ENCODE results near the gene GRIN2A. TPM values are rescaled to one million over a fixed set of nuclear protein-coding genes. Genes with fewer than 3 reads are reported as not detected.

GRIN2A gene
- polyA plus RNA-seq, 4 donors, result 0.13 to 0.27 (median 0.19) TPM; not detected in 1

DNA sequence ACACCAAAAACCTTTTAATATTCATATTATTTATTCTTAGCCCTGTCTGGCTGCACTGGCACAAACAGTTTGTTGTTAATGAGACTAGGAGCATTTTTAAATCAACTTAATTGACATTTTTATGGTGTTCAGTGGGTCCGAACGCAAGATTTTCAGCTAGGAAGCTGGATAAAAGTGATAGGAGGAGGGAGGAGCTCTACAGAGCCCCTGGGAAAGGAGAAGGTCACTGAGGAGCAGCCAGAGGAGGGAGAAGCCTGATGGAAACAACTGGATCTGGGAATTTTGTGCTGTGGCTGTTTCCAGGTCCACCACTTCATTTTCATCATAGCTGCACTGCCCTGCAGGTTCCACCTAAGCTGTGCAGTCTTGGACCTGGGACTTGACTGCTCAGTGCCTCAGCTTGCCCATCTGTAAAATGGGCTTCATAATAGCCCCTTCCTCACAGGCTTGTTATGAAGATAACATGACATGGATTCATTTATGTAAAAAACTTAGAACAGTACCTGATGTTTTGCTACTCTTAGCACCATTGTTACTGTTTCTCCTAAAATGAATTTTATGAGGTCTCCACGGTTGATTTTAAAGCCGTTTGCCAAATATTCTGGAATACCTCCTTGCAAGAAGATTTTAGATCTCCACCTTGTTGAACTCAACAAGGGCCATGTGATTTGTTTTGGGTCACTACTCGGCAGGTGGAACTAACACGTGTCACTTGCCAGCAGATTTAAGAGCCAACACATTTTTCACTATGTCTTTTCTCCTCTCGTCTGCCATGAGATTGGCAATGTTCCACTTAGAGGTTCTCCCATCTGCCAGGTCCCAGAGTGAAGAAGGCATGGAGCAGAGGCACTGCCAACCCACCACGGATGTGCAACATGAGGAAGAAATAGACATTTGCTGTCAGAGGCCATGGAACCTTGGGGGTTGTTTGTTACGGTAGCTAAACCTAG is 18.7 kb upstream of the GRIN2A start:
- H3K36me3 ChIP-seq (ENCODE audit: control insufficient read depth in 3 of 3, insufficient read depth in 2 of 3, low read depth in 1 of 3, low read length in 3 of 3), result no peaks in the 10 kb centered on the region
- H3K4me3 ChIP-seq (ENCODE audit: low read depth in 1 of 3, low read length in 3 of 3), result no peak overlapping the region
- no peaks in the 10 kb centered on the region for H3K4me1 ChIP-seq (ENCODE audit: control insufficient read depth in 3 of 3, insufficient read depth in 2 of 3, low read depth in 1 of 3, low read length in 2 of 3)
- H3K27me3 ChIP-seq (ENCODE audit: control insufficient read depth in 3 of 3, insufficient read depth in 3 of 3, low read length in 3 of 3), result peaks cover 0 to 3% (median 2%) of the 10 kb centered on the region in 3 donors
- DNase-seq (no peak), FAIRE-seq (no peak)
- H3K27ac ChIP-seq (ENCODE audit: low read depth in 1 of 3, low read length in 2 of 3), result no peak overlapping the region
- 62 to 73% (median 68%) methylated on average over 9 of the region's 9 CpGs for WGBS, 3 donors
- peaks cover 0 to 6% of the 10 kb centered on the region in 2 donors for H3K9me3 ChIP-seq (ENCODE audit: control insufficient read depth in 2 of 2, insufficient read depth in 1 of 2, low read depth in 1 of 2, low read length in 1 of 2)

GRCh38 chr16:10196999-10197398 is 14.8 kb upstream of the GRIN2A start:
- no peaks in the 10 kb centered on the region for H3K9me3 ChIP-seq (ENCODE audit: control insufficient read depth in 2 of 2, insufficient read depth in 1 of 2, low read depth in 1 of 2, low read length in 1 of 2)
- no peaks in the 10 kb centered on the region for H3K36me3 ChIP-seq (ENCODE audit: control insufficient read depth in 3 of 3, insufficient read depth in 2 of 3, low read depth in 1 of 3, low read length in 3 of 3)
- WGBS, 3 donors, result 64 to 81% (median 78%) methylated on average over 2 of the region's 2 CpGs
- H3K4me3 ChIP-seq (ENCODE audit: low read depth in 1 of 3, low read length in 3 of 3), result no peak overlapping the region
- FAIRE-seq (no peak), DNase-seq (no peak)
- peaks cover 0 to 6% (median 0%) of the 10 kb centered on the region in 3 donors for H3K27me3 ChIP-seq (ENCODE audit: control insufficient read depth in 3 of 3, insufficient read depth in 3 of 3, low read length in 3 of 3)
- no peaks in the 10 kb centered on the region for H3K4me1 ChIP-seq (ENCODE audit: control insufficient read depth in 3 of 3, insufficient read depth in 2 of 3, low read depth in 1 of 3, low read length in 2 of 3)
- no peak overlapping the region for H3K27ac ChIP-seq (ENCODE audit: low read depth in 1 of 3, low read length in 2 of 3)

GRCh38 chr16:10191096-10191495 is 8.9 kb upstream of the GRIN2A start:
- Histone ChIP-seq H3K36me3 (ENCODE audit: control insufficient read depth in 3 of 3, insufficient read depth in 2 of 3, low read depth in 1 of 3, low read length in 3 of 3) (no peaks in the 10 kb centered on the region), H3K9me3 (ENCODE audit: control insufficient read depth in 2 of 2, insufficient read depth in 1 of 2, low read depth in 1 of 2, low read length in 1 of 2) (no peaks in the 10 kb centered on the region), H3K4me1 (ENCODE audit: control insufficient read depth in 3 of 3, insufficient read depth in 2 of 3, low read depth in 1 of 3, low read length in 2 of 3) (no peaks in the 10 kb centered on the region), H3K4me3 (ENCODE audit: low read depth in 1 of 3, low read length in 3 of 3) (no peak overlapping the region), H3K27me3 (ENCODE audit: control insufficient read depth in 3 of 3, insufficient read depth in 3 of 3, low read length in 3 of 3) (peaks cover 0 to 3% (median 0%) of the 10 kb centered on the region in 3 donors), H3K27ac (ENCODE audit: low read depth in 1 of 3, low read length in 2 of 3) (no peak overlapping the region)
- no peak for FAIRE-seq
- DNase-seq, result no peak
- WGBS, 3 donors, result 58 to 71% (median 60%) methylated on average over 2 of the region's 2 CpGs

DNA sequence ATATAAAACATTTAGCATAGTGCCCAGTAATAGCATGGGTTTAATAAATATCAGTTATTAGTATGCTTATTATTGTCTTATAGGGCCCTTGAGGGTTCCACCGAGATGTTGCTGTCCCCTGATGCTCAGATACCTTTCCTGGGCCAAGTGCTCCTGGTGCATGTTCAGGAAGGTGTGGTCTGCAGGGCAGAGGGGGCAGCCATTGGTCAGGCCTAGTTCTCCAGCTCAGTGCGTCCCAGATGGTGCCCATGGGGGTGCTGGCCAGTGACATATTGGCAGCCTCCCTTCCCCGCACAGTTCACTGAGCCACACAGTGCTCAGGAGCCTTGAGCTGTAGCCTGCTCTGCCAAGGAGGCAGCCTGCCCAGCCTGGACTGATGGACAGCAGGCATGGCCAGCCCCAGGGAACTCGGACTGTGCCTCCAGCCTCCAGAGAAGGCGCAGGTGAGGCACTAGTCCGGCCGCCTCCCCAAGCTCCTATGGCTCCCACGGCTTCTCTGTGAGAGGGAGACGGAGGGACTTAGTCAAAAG is 7.7 kb upstream of the GRIN2A start:
- no peak overlapping the region for H3K27ac ChIP-seq (ENCODE audit: low read depth in 1 of 3, low read length in 2 of 3)
- peaks cover 0 to 3% (median 0%) of the 10 kb centered on the region in 3 donors for H3K27me3 ChIP-seq (ENCODE audit: control insufficient read depth in 3 of 3, insufficient read depth in 3 of 3, low read length in 3 of 3)
- WGBS, 3 donors, result 75 to 81% (median 75%) methylated on average over 8 to 9 of the region's 9 CpGs
- H3K4me3 ChIP-seq (ENCODE audit: low read depth in 1 of 3, low read length in 3 of 3), result no peak overlapping the region
- H3K36me3 ChIP-seq (ENCODE audit: control insufficient read depth in 3 of 3, insufficient read depth in 2 of 3, low read depth in 1 of 3, low read length in 3 of 3), result no peaks in the 10 kb centered on the region
- FAIRE-seq (no peak), DNase-seq (no peak)
- no peaks in the 10 kb centered on the region for H3K4me1 ChIP-seq (ENCODE audit: control insufficient read depth in 3 of 3, insufficient read depth in 2 of 3, low read depth in 1 of 3, low read length in 2 of 3)
- no peaks in the 10 kb centered on the region for H3K9me3 ChIP-seq (ENCODE audit: control insufficient read depth in 2 of 2, insufficient read depth in 1 of 2, low read depth in 1 of 2, low read length in 1 of 2)

DNA sequence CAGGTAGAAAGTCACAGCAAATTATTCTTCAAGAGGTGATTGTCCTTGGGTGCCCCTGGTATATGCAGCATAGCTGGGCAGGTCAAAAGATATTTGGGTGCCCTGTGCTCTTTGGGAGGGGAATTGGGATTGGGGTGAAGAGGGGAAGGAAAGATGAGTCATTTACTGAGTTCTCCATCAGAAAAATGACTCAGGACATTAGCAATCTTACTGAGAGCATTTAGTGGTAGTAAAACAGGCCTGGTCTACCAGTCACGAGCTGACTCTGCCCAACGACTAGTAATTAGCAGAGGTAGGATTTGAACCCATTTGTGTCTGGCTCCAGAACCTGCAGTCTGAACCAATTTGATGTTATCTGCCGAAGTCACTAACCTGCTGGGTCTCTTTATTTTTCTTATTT is 6.0 kb upstream of the GRIN2A start:
- H3K4me3 ChIP-seq (ENCODE audit: low read depth in 1 of 3, low read length in 3 of 3), result no peak overlapping the region
- DNase-seq, result no peak
- H3K4me1 ChIP-seq (ENCODE audit: control insufficient read depth in 3 of 3, insufficient read depth in 2 of 3, low read depth in 1 of 3, low read length in 2 of 3), result no peaks in the 10 kb centered on the region
- no peaks in the 10 kb centered on the region for H3K9me3 ChIP-seq (ENCODE audit: control insufficient read depth in 2 of 2, insufficient read depth in 1 of 2, low read depth in 1 of 2, low read length in 1 of 2)
- no peak overlapping the region for H3K27ac ChIP-seq (ENCODE audit: low read depth in 1 of 3, low read length in 2 of 3)
- FAIRE-seq, result no peak
- no peaks in the 10 kb centered on the region for H3K36me3 ChIP-seq (ENCODE audit: control insufficient read depth in 3 of 3, insufficient read depth in 2 of 3, low read depth in 1 of 3, low read length in 3 of 3)
- peaks cover 0 to 13% (median 9%) of the 10 kb centered on the region in 3 donors for H3K27me3 ChIP-seq (ENCODE audit: control insufficient read depth in 3 of 3, insufficient read depth in 3 of 3, low read length in 3 of 3)
- 29 to 31% (median 31%) methylated on average over 3 of the region's 3 CpGs for WGBS, 3 donors

DNA sequence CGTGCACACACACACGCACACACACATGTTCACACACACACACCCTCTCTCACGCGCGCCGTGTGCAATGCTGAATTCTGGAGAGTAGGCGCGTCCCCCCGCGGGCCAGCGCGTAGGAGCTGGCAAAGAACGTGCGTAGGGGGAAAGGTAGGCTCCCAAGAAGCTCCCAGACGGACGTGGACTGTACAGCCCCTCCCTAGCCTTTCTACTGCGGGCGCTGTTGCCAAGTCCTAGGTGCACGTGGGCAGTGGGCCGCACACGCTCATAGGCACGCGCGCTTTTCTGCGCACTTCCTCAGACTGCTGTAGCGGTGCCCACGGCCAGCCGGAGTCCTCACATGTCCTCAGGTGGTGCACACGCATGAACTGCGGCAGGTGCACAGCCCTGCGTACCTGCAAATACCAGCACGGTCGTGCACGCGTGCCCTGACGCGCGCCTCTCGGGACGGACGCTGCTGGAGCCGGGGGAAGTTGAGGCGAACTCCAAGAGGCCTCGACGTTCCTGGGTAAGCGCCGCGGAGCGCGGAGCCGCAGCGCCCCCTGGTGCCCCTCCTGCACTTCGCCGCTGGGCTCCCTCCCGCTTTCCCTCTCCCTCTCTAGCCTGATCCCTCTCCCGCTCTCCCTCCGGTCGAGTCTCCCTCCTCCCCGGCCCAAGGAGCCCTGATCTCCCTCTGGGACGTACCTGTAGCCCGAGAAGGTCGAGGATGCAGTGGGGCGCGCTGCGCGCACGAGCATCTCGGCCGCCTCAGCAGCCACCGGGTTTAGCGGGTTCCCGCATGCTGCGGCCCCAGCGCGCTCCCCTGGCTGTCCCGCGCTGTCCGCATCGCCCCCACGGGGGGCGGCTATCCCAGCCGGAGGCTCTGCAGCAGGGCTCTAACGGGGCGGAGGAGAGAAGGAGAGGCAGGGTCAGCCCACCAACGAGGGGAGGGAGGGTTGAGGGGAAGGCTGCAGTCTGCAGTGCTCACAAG is 749 bp downstream of the GRIN2A start:
- no peaks in the 10 kb centered on the region for H3K36me3 ChIP-seq (ENCODE audit: control insufficient read depth in 3 of 3, insufficient read depth in 2 of 3, low read depth in 1 of 3, low read length in 3 of 3)
- 2 to 4% (median 2%) methylated on average over 79 to 85 of the region's 85 CpGs for WGBS, 3 donors
- H3K4me1 ChIP-seq (ENCODE audit: control insufficient read depth in 3 of 3, insufficient read depth in 2 of 3, low read depth in 1 of 3, low read length in 2 of 3), result peaks cover 0 to 4% (median 0%) of the 10 kb centered on the region in 3 donors
- peak overlapping the region in 2 of 3 donors; percentile 6 to 10 for H3K4me3 ChIP-seq (ENCODE audit: low read depth in 1 of 3, low read length in 3 of 3)
- H3K9me3 ChIP-seq (ENCODE audit: control insufficient read depth in 2 of 2, insufficient read depth in 1 of 2, low read depth in 1 of 2, low read length in 1 of 2), result no peaks in the 10 kb centered on the region
- no peak for FAIRE-seq
- peak; percentile 56 to 78 for DNase-seq
- H3K27ac ChIP-seq (ENCODE audit: low read depth in 1 of 3, low read length in 2 of 3), result no peak overlapping the region
- H3K27me3 ChIP-seq (ENCODE audit: control insufficient read depth in 3 of 3, insufficient read depth in 3 of 3, low read length in 3 of 3), result peaks cover 3 to 51% (median 28%) of the 10 kb centered on the region in 3 donors

GRCh38 chr16:10180771-10181163 is 1.5 kb downstream of the GRIN2A start:
- peaks cover 3 to 51% (median 28%) of the 10 kb centered on the region in 3 donors for H3K27me3 ChIP-seq (ENCODE audit: control insufficient read depth in 3 of 3, insufficient read depth in 3 of 3, low read length in 3 of 3)
- H3K36me3 ChIP-seq (ENCODE audit: control insufficient read depth in 3 of 3, insufficient read depth in 2 of 3, low read depth in 1 of 3, low read length in 3 of 3), result no peaks in the 10 kb centered on the region
- FAIRE-seq (no peak), DNase-seq (peak; percentile 6 to 46)
- 4 to 9% (median 7%) methylated on average over 20 to 24 of the region's 24 CpGs for WGBS, 3 donors
- H3K27ac ChIP-seq (ENCODE audit: low read depth in 1 of 3, low read length in 2 of 3), result no peak overlapping the region
- no peak overlapping the region for H3K4me3 ChIP-seq (ENCODE audit: low read depth in 1 of 3, low read length in 3 of 3)
- no peaks in the 10 kb centered on the region for H3K9me3 ChIP-seq (ENCODE audit: control insufficient read depth in 2 of 2, insufficient read depth in 1 of 2, low read depth in 1 of 2, low read length in 1 of 2)
- H3K4me1 ChIP-seq (ENCODE audit: control insufficient read depth in 3 of 3, insufficient read depth in 2 of 3, low read depth in 1 of 3, low read length in 2 of 3), result peaks cover 0 to 4% (median 0%) of the 10 kb centered on the region in 3 donors
